ENCODE data around the gene DDX41. TPM values are rescaled to one million over a fixed set of nuclear protein-coding genes. Genes with fewer than 3 reads are reported as not detected.

The DDX41 gene
- total and polyA plus RNA-seq, 2 donors (not counting 1 experiment from before 2014, with no cell fraction given): 110 to 168 TPM

- Histone ChIP-seq H2AFZ (ENCODE audit: insufficient read depth, low read depth, low read length, poor library complexity, severe bottlenecking) (peak within 1 kb of the TSS; percentile 62), H3K4me2 (replicated peaks; ENCODE audit: low read depth, low read length, poor library complexity, severe bottlenecking) (peak within 1 kb of the TSS; percentile 81), H3K27ac (ENCODE audit: low read length in 2 of 2) (no peak within 1 kb of the TSS), H3K9ac (ENCODE audit: low read length) (peak within 1 kb of the TSS; percentile 74), H3K36me3 (replicated peaks in 1 of 2; ENCODE audit: control extremely low read depth in 1 of 2, control insufficient read depth in 1 of 2, extremely low read depth in 1 of 2, insufficient read depth in 2 of 2, low read length in 1 of 2) (no peaks in the 10 kb centered on the region), H3K9me3 (ENCODE audit: control extremely low read depth in 1 of 3, control insufficient read depth in 2 of 3, insufficient read depth in 1 of 3, low read length in 2 of 3) (peaks cover 0 to 10% (median 0%) of the 10 kb centered on the region in 3 donors), H4K20me1 (ENCODE audit: control insufficient read depth, insufficient read depth, low read length, poor library complexity, severe bottlenecking) (peaks cover 28% of the 10 kb centered on the region), H3K79me2 (ENCODE audit: control insufficient read depth, insufficient read depth, low read length) (peaks cover 6% of the 10 kb centered on the region), H3K27me3 (replicated peaks in 1 of 4; ENCODE audit: control extremely low read depth in 1 of 4, control insufficient read depth in 3 of 4, insufficient read depth in 4 of 4, low read length in 3 of 4) (peaks cover 0 to 10% (median 4%) of the 10 kb centered on the region in 4 experiments), H3K4me1 (ENCODE audit: control insufficient read depth in 2 of 2, insufficient read depth in 2 of 2, low read length in 2 of 2) (peaks cover 58 to 72% of the 10 kb centered on the region in 2 donors), H3K4me3 (ENCODE audit: control extremely low read depth in 1 of 5, extremely low read depth in 1 of 5, insufficient read depth in 1 of 5, low read depth in 2 of 5, low read length in 4 of 5) (peak within 1 kb of the TSS; percentile 9 to 68 (median 65))
- Mint-ChIP-seq H3K9me3 (ENCODE audit: insufficient read depth) (no peaks in the 10 kb centered on the region), H3K4me1 (peaks cover 75% of the 10 kb centered on the region), H3K4me3 (peak within 1 kb of the TSS; percentile 93), H3K27ac (peak within 1 kb of the TSS; percentile 73), H3K27me3 (peaks cover 3% of the 10 kb centered on the region)
- DNase-seq (peak; percentile 97), ATAC-seq (ENCODE audit: low read depth) (peak; percentile 84)
- POLR2A ChIA-PET: interaction anchor here (0.6 to 1.8 kb wide), 6 partner anchors 10 to 66 kb away, joined by 3 to 19 read pairs (median 4); partner anchors contain the start of gene DOK3
- WGBS (ENCODE audit: insufficient coverage): under 1% methylated on average over 73 of the region's 73 CpGs
- intact Hi-C loops (cut with micrococcal nuclease): loop anchor here (1.0 kb wide), 4 partner anchors 13 to 107 kb away; partner anchors contain the start of gene GRK6
- TF ChIP-seq EZH2 (IDR thresholded peaks at IDR 0.05; ENCODE audit: borderline replicate concordance, insufficient read depth, low read depth, low read length, poor library complexity, severe bottlenecking): no peak
- no peak for TF ChIP-seq CTCF (IDR thresholded peaks at IDR 0.05)
- CTCF ChIA-PET: interaction anchor here (0.7 to 5.7 kb wide), 9 partner anchors 8 to 108 kb away, joined by 3 to 70 read pairs (median 3); partner anchors contain the start of gene DOK3
Observed at GRCh38 chr5:177497292-177498012, 19.3 kb downstream of the DDX41 start, which contains the start of gene PDLIM7. Gene PDLIM7 (minus strand): TSS chr5:177497604. CDS start chr5:177496512, 1,092 bp downstream.

All from B cell (primary cell).